DMS153 (cell line): Measurements from ENCODE around the gene UBN2.
A peak's percentile ranks its signal among the peaks of the same experiment; 100 is the strongest.
"Not testable (repeated sequence)": the region's sequence is repeated elsewhere in the genome, so short reads cannot be mapped to it uniquely, and the experiment has no call there.

Source experiments
- DNase-seq: peaks from one replicate; lab custom pipeline; 2025; lab: John Stamatoyannopoulos, UW

Gene UBN2

DNA sequence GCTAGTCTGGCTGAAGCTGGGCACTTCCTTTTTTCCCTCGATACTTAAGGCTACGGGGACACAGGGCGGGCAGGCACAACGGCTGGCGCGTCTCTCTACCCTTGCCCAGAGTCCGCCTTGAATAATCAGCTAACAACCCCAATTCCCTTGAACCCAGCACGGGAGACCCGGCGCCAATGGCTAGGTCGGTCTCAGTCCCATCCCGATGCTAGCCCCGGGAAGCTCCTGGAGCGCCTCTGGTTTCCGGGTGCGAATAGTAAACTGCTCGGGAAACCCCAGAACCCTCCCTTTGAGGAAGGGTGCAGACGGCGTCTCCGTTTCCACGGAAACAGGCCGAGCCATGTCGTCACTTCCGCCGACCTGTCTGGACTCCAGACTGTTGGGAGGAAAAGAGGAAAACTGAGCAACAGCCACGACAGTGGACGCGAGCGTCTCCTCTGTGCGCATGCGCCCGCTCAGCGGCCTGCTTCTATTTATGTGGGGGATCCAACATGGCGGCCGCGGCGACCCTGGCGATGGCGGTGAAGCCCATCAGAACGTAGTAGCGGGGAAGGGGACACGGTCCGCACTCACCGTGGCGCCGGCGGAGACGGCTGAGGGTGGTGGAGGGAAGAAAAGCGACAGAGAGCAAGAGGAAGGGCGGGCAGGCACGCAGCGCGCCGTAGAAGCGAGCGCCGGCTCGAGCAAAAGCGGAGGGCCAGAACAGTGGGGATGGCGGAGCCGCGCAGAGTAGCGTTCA lies at the start of gene UBN2:
TSS of gene UBN2 (plus strand) at position 464 of the 739 bp plus-strand sequence. CDS start at position 712, 248 bp downstream.
- peak; percentile 93 for DNase-seq

DNA sequence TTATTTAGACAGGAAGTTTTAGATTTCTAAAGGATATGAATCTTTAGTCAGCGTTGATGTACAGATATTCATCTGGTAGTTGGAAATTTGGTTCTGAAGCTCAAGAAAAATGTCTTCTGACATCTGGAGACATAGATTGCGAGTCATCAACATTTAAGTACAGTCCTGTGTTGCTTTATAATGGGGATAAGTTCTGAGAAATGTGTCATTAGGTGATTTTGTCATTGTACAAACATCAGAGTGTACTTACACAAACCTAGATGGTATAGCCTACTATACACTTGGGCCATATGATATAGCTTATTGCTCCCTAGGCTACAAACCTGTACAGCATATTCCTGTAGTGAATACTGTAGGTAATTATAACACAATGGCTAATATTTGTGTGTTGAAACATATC lies 49.6 kb upstream of the UBN2 start:
- DNase-seq, result no peak

DNA sequence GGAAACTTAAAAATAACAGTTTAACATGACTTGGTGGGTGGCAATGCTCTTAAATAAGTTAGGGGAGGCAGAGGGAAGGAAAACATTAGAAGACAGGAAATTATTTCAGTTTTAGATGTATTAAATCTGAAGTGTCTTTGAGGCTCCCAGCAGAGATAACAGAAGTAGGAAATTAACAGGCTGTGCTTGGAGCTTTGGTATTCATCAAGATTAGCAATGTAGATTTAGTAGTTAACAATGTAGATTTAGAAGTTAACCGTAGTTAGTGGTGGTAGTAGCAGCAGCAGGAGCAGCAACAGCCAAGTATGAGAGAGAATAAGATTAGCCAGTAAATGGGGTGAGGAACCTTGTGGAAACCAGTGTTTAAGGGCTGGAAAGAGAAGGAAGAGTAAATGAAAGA lies 48.7 kb upstream of the UBN2 start:
- no peak for DNase-seq

DNA sequence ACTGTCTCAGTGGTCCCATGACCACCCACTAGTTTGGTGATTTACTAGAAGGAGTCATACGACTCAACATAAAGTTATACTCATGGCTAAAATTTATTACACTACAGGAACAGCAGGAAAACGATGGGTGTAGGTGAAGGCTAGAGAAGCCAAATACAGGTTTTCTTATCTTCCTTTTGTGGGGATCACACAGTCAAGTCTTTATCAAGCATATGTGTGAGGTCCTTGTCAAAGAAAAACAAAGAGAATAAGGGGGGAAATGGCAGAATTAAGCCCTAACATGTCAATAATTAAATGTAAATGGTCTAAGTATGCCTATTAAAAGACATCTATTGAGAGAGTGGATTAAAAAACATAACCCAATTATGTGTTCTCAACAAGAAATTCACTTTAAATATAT lies 47.8 kb upstream of the UBN2 start:
- DNase-seq, result no peak

DNA sequence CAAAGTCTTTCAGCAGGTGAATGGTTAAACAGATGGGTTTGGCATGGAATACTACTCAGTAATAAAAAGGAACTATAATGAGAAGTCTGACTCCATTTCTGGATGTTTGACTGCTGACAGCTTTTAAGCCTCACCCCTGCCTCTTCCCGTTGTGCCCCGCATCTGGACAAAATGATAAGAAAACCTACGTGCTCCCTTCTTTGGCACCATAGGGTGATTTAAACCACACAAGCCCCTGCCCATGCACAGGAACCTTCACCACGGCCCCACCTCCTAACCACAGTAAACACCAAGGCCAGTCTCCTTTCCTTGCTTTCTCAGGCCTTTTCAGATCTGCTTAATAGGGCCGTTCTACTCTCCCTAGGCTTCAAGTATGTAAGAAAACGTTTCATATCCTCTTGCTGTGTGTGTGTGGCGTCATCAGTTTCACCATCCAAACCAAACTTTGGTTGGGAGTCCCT lies 47.1 kb upstream of the UBN2 start:
- DNase-seq, result no peak

DNA sequence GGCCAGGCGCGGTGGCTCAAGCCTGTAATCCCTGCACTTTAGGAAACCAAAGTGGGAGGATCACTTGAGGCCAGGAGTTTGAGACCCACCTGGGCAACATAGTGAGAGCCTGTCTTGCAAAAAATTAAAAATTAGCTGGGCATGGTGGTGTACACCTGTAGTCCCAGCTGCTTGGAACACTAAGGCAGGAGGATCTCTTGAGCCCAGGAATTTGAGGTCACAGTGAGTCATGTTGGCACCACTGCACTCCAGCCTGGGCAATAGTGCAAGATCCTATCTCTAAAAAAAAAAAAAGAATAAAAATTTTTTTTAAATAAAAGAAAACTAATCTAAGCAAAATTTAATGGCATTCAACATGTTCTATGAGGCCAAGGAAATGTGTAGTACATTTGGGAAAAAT lies 44.9 kb upstream of the UBN2 start:
- no peak for DNase-seq

DNA sequence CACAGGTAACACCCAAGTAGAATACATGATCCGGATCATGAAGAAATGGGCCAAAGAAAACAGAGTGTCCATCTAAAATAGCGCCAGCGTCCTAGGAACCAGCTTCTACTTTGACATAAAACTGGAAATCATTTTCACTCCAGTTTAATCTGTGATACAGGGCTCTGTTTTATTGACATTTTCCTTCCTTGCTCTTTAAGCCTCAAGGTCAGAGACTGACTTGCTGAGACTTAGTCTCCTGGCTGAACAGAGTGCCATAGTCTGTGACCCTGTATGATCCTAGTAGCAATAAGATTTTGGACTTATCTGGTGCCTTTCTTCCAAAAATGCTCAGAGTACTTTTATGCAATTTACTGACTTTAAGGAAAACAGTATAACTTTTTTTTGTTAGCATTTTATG lies 41.7 kb upstream of the UBN2 start:
- DNase-seq, result no peak

DNA sequence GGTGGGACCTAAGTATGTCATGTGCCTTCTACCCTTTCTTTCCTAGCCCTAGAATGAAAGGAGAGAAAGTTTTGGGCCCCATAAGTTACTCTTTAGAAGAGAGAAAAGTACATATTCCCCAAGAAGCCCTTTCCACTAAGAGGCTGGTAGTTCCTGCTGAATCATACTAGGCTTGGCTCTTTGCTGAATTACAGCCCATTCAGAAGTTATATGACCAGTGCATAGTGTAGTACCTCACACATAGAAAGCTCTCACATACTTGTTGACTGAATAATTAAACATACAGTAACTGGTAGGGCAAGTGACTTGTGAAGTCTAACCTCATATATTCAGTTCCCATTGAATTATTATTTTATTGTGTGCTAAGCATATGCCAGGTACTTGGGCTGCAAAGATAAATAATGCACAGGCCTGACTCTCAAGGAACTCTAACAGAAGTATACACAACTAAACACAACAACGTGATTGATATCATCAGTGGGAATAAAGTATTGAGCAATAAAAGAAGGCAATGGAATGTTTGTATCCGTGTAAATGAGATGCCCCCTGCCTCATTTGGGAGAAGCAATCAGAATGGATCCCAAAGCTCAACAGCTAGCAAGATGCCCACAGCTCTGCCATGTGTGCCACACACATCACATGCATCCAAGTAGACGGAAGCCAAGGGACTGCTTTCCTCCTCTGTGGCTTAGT lies 38.9 kb upstream of the UBN2 start:
- no peak for DNase-seq

DNA sequence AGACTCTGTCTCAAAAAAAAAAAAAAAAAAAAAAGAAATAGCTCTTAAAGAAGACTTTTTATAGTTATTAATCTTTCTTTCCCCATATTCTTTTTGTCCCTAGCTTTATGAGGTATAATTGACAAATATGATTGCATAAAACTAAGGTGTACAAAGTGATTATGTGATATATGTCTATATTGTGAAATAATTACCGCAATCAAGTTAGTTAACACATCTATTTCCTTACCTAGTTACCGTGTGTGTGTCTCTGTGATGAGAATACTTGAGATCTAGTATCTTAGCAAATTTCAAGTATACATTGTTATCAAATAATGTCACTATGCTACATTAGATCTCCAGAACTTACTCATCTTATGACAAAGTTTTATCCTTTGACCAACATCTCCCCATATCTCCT lies 30.7 kb upstream of the UBN2 start:
- no peak for DNase-seq

DNA sequence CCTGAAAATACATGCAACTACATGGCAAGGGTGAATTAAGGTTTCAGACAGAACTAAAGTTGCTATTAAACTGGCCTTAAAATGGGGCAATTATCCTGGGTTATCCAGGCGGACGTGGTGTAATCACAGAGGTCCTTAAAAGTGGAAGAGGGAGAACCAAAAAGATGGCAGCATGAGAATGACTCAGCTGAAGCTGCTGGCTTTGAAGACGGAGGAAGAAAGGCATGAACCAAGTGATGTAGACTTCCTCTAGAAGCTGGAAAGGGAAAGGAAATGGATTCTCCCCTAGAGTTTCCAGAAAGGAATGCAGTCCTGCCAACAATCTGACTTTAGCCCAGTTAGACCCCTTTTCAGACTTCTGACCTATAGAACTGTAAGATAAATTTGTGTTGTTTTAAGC lies 27.0 kb upstream of the UBN2 start:
- DNase-seq, result no peak

DNA sequence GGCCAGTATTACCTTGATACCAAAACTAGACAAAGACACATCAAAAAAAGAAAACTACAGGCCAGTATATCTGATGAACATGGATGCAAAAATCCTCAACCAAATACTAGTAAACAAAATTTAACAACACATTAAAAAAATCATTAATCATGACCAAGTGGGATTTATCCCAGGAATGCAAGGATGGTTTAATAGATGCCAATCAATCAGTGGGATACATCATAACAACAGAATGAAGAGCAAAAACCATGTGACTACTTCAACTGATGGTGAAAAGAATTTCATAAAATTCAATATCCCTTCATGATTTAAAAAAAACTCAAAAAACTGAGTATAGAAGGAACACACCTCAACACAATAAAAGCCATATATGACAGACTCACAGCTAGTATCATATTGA lies 25.2 kb upstream of the UBN2 start:
- no peak for DNase-seq

DNA sequence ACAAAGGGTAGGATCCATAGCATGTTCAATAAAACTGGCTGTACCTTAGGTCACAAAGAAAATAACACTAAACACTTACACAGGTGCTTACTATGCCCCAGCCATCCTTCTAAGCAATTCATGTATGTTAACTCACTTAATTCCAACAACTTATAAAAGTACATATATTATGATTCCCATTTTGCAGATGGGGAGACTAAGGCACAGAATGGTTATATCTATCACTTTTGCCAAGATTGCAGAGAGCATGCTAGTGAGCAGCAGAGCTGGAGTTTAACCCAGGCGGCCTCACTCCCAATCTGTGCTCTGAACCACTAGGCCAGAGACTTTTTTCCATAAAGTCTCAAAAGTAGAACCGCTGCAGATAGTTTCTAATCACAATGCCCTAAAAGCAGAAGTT lies 18.9 kb upstream of the UBN2 start:
- DNase-seq, result no peak

DNA sequence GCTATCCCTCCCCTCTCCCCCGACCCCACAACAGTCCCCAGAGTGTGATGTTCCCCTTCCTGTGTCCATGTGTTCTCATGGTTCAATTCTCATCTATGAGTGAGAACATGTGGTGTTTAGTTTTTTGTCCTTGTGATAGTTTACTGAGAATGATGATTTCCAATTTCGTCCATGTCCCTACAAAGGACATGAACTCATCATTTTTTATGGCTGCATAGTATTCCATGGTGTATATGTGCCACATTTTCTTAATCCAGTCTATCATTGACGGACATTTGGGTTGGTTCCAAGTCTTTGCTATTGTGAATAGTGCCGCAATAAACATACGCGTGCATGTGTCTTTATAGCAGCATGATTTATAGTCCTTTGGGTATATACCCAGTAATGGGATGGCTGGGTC lies 17.5 kb upstream of the UBN2 start:
- not testable (repeated sequence) for DNase-seq

DNA sequence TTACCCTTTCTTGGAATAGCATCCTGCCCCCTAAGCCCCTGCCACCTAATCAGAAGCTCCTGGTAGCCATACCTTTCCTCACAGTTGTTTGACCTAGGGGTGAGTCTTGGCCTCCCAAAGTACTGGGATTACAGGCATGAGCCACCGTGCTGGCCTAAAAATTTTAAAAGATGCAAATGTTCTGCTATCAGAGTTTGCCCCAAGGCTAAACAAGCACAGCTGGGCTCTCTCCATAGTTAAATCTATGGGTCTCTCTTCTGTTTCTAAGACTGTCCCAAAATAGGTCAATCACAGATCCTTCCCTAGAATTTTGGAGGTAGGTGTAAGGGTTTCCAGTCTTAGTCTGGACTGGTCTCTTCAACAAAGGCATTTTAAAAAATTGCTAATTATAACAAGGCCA lies 12.9 kb upstream of the UBN2 start:
- DNase-seq, result no peak

DNA sequence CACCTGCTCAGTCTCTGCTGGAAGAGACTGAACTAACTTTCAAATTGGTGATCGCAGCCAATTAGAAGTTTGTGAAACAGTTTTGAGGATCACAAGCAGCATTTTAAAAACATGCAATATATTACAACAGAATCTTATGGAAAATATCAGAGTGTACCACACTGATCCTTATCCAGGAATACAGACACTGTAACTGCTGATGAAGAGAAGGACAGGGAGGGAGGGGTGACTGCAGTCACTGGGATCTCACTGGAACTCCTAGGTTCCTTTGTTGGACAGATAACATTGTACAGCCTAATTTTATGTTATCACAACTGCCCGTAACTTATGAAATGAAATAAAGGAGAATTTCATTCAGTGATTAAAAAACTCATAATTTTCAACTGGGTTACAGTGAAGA lies 6.8 kb upstream of the UBN2 start:
- DNase-seq, result no peak

DNA sequence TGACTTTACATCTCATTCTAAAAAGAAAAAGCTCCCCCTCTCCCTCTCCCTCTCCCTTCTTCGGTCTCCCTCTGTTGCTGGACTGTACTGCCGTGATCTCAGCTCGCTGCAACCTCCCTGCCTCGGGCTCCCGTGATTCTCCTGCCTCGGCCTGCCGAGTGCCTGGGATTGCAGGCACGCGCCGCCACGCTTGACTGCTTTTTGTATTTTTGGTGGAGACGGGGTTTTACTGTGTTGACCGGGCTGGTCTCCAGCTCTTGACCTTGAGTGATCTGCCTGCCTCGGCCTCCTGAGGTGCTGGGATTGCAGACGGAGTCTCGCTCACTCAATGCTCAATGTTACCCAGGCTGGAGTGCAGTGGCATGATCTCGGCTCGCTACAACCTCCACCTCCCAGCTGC lies 6.2 kb upstream of the UBN2 start:
- DNase-seq, result not testable (repeated sequence)

DNA sequence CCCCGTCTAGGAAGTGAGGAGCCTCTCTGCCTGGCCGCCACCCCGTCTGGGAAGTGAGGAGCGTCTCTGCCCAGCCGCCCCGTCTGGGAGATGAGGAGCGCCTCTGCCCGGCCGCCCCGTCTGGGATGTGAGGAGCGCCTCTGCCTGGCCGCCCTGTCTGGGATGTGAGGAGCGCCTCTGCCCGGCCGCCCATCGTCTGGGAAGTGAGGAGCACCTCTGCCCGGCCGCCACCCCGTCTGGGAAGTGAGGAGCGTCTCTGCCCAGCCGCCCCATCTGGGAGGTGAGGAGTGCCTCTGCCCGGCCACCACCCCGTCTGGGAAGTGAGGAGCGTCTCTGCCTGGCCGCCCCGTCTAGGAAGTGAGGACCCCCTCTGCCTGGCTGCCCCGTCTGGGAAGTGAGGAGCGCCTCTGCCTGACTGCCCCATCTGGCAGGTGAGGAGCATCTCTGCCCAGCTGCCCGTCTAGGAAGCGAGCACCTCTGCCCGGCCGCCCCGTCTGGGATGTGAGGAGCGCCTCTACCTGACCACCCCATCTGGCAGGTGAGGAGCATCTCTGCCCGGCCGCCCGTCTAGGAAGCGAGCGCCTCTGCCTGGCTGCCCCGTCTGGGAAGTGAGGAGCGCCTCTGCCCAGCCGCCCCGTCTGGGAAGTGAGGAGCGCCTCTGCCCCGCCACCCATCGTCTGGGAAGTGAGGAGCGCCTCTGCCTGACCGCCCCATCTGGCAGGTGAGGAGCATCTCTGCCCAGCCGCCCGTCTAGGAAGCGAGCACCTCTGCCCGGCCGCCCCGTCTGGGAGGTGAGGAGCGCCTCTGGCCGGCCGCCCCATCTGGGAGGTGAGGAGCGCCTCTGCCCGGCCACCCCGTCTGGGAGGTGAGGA lies 5.5 kb upstream of the UBN2 start:
- not testable (repeated sequence) for DNase-seq

DNA sequence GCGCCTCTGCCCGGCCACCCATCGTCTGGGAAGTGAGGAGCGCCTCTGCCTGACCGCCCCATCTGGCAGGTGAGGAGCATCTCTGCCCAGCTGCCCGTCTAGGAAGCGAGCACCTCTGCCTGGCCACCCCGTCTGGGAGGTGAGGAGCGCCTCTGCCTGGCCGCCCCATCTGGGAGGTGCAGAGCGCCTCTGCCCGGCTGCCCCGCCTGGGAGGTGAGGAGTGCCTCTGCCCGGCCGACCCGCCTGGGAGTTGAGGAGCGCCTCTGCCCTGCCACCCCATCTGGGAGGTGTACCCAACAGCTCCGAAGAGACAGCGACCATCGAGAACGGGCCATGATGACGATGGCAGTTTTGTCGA lies 4.9 kb upstream of the UBN2 start:
- not testable (repeated sequence) for DNase-seq

DNA sequence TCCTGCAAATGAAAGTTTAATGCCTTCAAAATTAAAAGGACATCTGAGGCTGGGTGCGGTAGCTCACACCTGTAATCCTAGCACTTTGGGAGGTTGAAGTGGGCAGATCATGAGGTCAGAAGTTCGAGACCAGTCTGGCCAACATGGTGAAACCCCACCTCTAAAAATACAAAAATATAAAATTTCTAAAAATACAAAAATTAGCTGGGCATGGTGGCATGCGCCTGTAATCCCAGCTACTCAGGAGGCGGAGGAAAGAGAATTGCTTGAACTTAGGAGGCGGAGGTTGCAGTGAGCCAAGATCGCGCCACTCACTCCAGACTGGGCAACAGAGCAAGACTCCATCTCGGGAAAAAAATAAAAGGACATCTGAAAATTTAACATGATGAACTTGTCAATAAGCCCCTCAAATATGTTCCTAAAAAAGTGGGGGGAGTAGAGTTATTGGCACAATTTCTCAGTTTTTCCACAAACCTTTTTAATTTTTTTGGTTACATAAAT lies 4.0 kb upstream of the UBN2 start:
- not testable (repeated sequence) for DNase-seq

DNA sequence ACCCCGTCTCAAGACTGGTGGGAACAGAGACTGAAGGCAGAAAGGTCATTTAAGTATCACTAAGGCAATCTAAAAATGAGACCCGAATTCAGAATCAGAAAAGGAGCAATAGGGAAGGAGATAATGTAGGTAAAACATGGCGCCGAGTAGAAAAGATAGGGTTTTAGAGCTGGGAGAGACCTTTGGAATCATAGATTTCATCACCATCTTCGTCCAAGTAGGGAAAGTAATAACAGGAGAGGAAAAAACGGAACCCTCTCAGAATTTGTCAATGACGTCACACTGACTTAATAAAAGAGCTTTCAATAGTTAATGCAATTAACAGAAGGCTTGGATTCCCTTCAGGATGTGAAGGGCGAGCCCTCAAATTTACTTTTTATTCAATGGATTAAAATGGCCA lies 1.0 kb upstream of the UBN2 start:
- no peak for DNase-seq

DNA sequence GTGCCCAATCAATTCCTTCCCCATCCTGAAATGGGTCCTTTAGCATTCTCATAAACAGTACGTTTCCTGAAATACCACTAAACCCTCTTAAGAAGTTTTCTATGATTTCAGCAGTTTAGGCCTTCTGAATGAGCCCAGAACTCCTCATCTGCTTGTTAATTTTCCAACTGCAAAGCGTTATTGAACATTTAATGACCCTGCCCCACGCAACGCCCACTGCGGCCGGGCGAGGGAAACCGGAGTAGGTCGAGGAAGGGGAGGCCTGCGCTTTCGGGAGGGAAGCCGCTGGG lies 608 bp upstream of the UBN2 start:
- DNase-seq, result no peak

DNA sequence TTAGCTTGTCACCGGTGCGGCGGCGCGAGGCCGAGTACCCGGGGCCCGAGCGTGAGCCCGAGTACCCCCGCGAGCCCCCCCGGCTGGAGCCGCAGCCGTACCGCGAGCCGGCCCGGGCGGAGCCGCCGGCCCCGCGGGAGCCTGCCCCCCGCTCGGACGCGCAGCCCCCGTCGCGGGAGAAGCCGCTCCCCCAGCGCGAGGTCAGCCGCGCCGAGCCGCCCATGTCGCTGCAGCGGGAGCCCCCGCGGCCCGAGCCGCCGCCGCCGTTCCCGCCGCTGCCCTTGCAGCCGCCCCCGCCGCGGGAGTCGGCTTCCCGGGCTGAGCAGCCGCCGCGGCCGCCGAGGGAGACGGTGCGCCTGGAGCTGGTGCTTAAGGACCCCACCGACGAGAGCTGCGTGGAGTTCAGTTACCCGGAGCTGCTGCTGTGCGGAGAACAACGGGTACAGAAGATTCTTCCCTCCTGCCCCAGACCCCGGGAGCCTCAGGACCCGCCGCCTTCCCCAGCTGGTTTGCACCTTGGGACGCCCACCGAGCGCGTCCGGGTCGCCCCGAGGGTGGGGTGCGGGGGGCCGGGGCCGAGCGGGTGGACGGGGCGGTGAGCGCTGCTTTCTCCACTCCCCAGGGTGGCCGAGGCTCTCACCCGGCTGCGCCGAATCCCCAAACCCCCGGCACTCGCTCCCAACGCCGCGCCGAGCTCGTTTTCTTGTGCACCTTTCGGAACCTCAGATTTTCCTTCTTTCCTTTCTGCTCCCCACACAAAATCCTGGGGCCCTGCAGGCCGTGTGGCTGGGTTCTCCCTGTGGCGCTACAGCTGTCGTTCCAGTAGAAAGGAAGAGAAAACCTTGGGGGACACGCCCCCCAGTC lies 708 bp downstream of the UBN2 start:
- no peak for DNase-seq
